Measurements from ENCODE around the gene HSPA9. TPM values are rescaled to one million over a fixed set of nuclear protein-coding genes. Genes with fewer than 3 reads are reported as not detected.

Gene HSPA9
- total RNA-seq, 2 donors from 2014 or later: 79.8 to 98.3 TPM

DNA sequence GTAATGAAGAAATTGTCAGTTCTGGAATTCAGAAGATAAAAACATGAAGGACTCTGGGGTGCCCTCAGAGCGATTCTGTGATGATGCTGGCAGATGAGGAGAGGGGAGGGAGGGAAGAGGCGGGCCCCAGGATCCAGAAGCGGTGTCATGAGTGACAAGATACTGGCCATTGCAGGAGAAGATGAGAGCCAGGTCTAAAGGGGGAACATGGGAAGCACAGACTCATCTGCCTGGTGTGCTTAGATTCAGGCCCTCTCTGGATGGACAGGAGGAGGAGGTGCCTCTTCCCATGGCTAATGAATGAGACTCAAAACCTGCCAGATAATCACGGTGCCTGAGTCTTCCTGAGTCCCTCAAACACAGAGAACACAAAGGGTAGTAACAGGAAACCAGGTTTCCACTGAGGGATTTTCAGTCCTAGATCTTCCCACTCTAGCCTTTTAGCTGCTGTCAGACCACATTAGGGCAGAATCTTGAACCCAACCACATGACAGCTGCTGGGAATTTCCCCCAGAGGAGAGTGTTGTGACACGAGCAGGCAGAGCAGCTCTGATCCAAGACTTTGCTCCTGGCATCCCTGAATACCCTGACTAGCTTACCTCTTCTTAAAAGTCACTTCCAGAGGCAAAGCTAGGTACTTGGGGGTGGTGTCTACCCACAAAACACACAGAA, 28.2 kb upstream of the HSPA9 start:
- Histone ChIP-seq H3K27ac (no peak overlapping the region), H3K27me3 (no peaks in the 10 kb centered on the region)
- intact Hi-C loops (cut with DNase I): no loop called here

DNA sequence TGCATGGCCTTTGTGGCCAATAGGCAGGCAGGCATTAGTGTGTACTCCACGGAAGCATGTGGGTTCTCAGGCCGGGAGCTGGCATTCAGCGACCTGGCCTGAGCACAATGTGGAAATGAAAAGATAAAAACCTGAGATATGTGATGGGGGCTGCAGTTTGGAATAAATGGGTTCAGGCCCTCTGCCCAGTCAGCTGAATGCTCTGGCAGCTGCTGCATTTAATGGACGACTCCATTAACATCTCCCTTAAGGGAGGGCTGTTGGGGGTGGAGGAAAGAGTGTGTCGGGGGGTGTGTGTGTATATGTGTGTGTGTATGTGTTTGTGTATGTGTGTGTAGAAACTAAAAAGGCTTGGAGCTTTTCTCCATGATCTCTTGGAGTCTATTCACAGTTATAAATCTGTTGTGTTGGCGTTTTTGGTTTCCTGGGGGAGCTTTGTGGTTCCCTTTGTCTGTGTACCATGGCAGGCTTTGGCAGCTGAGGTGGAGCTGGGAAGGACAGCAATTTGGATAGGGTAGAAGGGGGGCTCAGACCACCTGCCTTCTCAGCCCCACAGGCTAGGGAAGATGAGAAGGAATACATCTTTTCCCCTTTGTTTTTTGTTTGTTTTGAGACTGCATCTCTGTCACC, 27.3 kb upstream of the HSPA9 start:
- H3K27ac ChIP-seq: no peak overlapping the region
- DNase-seq (no peak), ATAC-seq (no peak)
- no peak for TF ChIP-seq POLR2A (IDR thresholded peaks at IDR 0.05)
- TF ChIP-seq CTCF (IDR thresholded peaks at IDR 0.05): no peak
- 80 to 81% methylated on average over 6 of the region's 6 CpGs for WGBS, 2 donors
- no peaks in the 10 kb centered on the region for H3K36me3 ChIP-seq (replicated peaks in 1 of 2; ENCODE audit: insufficient read depth in 1 of 2, low read depth in 2 of 2)
- no peaks in the 10 kb centered on the region for H3K9me3 ChIP-seq
- peaks cover 10% of the 10 kb centered on the region for H3K4me1 ChIP-seq
- H3K4me3 ChIP-seq: no peak overlapping the region
- no peaks in the 10 kb centered on the region for H3K27me3 ChIP-seq
- intact Hi-C loops (cut with DNase I): no loop called here

More for the DNA sequence above, 28.2 kb upstream of the HSPA9 start:
- Histone ChIP-seq H3K4me1 (peaks cover 10% of the 10 kb centered on the region), H3K9me3 (no peaks in the 10 kb centered on the region), H3K36me3 (replicated peaks in 1 of 2; ENCODE audit: insufficient read depth in 1 of 2, low read depth in 2 of 2) (no peaks in the 10 kb centered on the region), H3K4me3 (no peak overlapping the region)
- 77 to 95% methylated on average over 4 to 5 of the region's 5 CpGs for WGBS, 2 donors
- no peak for ATAC-seq
- no peak for DNase-seq
- TF ChIP-seq POLR2A (IDR thresholded peaks at IDR 0.05) (no peak), CTCF (IDR thresholded peaks at IDR 0.05) (no peak)

- H3K27ac ChIP-seq: peak overlapping the region; percentile 69 to 82 (median 79)
Observed at GRCh38 chr5:138601444-138601843, 26.2 kb upstream of the HSPA9 start.

DNA sequence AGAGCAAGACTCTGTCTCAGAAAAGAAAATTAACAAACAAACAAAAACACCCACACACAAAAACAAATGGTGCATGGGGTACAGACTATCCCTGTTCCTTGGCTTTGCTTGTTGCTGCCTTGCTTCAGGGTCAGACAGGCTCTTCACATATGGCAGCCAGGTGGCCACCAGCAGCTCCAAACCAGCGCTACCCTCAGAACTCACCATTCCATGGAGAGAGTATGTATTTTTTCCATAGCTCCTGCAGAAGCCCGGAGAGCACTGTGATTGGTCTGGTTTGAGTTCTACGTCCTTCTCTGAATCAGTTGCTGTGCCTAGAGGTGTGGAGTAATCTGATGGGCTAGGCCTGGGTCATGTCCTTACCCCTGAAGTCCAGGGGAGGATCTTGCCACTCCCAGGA, 25.2 kb upstream of the HSPA9 start:
- no peak for TF ChIP-seq CTCF (IDR thresholded peaks at IDR 0.05)
- TF ChIP-seq POLR2A (IDR thresholded peaks at IDR 0.05): no peak
- intact Hi-C loops (cut with DNase I): no loop called here
- H3K4me3 ChIP-seq: no peak overlapping the region
- no peaks in the 10 kb centered on the region for H3K36me3 ChIP-seq (replicated peaks in 1 of 2; ENCODE audit: insufficient read depth in 1 of 2, low read depth in 2 of 2)
- WGBS, 2 donors: 93% methylated on average over 3 of the region's 3 CpGs; no CpG with 5 or more reads in 1 of the 2 donors
- H3K4me1 ChIP-seq: peaks cover 10% of the 10 kb centered on the region
- H3K27ac ChIP-seq: no peak overlapping the region
- no peak for DNase-seq
- no peaks in the 10 kb centered on the region for H3K9me3 ChIP-seq
- ATAC-seq: no peak
- H3K27me3 ChIP-seq: no peaks in the 10 kb centered on the region

More at GRCh38 chr5:138601444-138601843, 26.2 kb upstream of the HSPA9 start:
- peaks cover 10% of the 10 kb centered on the region for H3K4me1 ChIP-seq
- ATAC-seq (peak; percentile 97), DNase-seq (peak; percentile 68 to 90 (median 84))
- intact Hi-C loops (cut with DNase I): no loop called here
- TF ChIP-seq POLR2A (IDR thresholded peaks at IDR 0.05) (no peak), CTCF (IDR thresholded peaks at IDR 0.05) (no peak)
- no peak overlapping the region for H3K4me3 ChIP-seq
- H3K36me3 ChIP-seq (replicated peaks in 1 of 2; ENCODE audit: insufficient read depth in 1 of 2, low read depth in 2 of 2): no peaks in the 10 kb centered on the region
- WGBS, 2 donors: 19 to 34% methylated on average over 3 of the region's 3 CpGs
- H3K27me3 ChIP-seq: no peaks in the 10 kb centered on the region
- no peaks in the 10 kb centered on the region for H3K9me3 ChIP-seq
